ENCODE data around the gene FSCN2. TPM values are rescaled to one million over a fixed set of nuclear protein-coding genes. Genes with fewer than 3 reads are reported as not detected.

Gene FSCN2
- total RNA-seq, 1 experiment from 2014 or later = 0.31 TPM

DNA sequence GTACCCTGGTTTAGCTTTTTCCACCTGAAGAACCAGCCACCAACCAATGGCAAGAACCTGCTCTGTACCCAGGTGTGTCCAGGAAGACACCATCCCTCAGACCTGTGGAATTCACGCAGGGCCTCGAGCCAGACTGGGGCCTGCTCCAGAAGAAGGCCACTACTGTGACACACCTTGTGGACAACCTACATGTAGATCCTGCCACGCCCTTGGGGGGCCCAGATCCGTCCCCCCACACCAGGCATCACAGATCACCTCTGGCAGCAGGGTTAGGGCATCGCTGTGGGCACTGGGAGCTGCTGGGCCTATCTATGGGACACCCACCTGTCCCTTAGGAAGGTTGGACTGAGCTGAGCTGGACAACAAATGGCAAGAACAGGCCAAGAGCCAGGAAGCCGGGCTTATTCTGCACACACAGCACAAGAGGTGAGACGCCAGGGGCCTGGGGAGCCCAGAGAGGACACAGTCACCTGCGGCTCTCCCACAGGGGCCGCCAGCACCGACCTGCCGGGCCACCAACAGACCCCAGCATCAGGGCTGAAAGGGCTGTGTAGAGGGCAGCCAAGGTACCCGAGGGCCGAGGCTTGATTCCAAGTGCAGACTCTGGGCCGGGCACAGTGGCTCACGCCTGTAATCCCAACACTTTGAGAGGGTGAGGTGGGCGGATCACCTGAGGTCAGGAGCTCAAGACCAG lies 16.3 kb downstream of the FSCN2 start:
- no peak overlapping the region for H3K27ac Mint-ChIP-seq
- DNase-seq (ENCODE audit: low spot score) (no peak), ATAC-seq (no peak)
- H3K36me3 Mint-ChIP-seq = peaks cover 11% of the 10 kb centered on the region
- no peak overlapping the region for H3K4me3 Mint-ChIP-seq
- H3K4me1 Mint-ChIP-seq = no peaks in the 10 kb centered on the region
- no peaks in the 10 kb centered on the region for H3K27me3 Mint-ChIP-seq (ENCODE audit: low read depth)
- TF ChIP-seq PRRX2 (CRISPR knock-in tag; IDR thresholded peaks at IDR 0.05) = no peak
- no peaks in the 10 kb centered on the region for H3K9me3 Mint-ChIP-seq
- ChIA-PET CTCF (interaction anchor here (1.4 kb wide), 1 partner anchor 21 kb away, joined by 3 read pairs; no protein-coding TSS in a partner anchor), POLR2A (no interaction called here)

- ChIA-PET CTCF (no interaction called here), POLR2A (no interaction called here)
- TF ChIP-seq AFF4 (CRISPR knock-in tag; IDR thresholded peaks at IDR 0.05; ENCODE audit: borderline replicate concordance) (no peak), FOXK1 (CRISPR knock-in tag; IDR thresholded peaks at IDR 0.05) (no peak)
- Mint-ChIP-seq H3K9me3 (no peaks in the 10 kb centered on the region), H3K27ac (no peak overlapping the region), H3K4me1 (no peaks in the 10 kb centered on the region), H3K27me3 (ENCODE audit: low read depth) (no peaks in the 10 kb centered on the region), H3K4me3 (no peak overlapping the region), H3K36me3 (peaks cover 20% of the 10 kb centered on the region)
- DNase-seq (ENCODE audit: low spot score) (no peak), ATAC-seq (no peak)
Observed at GRCh38 chr17:81545160-81545949, 17.2 kb downstream of the FSCN2 start.

GRCh38 chr17:81546906-81547613 lies 18.9 kb downstream of the FSCN2 start:
- ATAC-seq (no peak), DNase-seq (ENCODE audit: low spot score) (no peak)
- TF ChIP-seq RORB (CRISPR knock-in tag; IDR thresholded peaks at IDR 0.05) (no peak), TP53 (CRISPR knock-in tag; IDR thresholded peaks at IDR 0.05) (no peak), ZNF416 (CRISPR knock-in tag; IDR thresholded peaks at IDR 0.05) (no peak), NFATC4 (CRISPR knock-in tag; IDR thresholded peaks at IDR 0.05) (no peak), AR (CRISPR knock-in tag; IDR thresholded peaks at IDR 0.05) (no peak), ESRRA (CRISPR knock-in tag; IDR thresholded peaks at IDR 0.05; ENCODE audit: borderline replicate concordance) (no peak), IRF2 (CRISPR knock-in tag; IDR thresholded peaks at IDR 0.05; ENCODE audit: borderline replicate concordance, low read depth) (no peak), ZNF219 (CRISPR knock-in tag; IDR thresholded peaks at IDR 0.05; ENCODE audit: borderline replicate concordance) (no peak), USF1 (CRISPR knock-in tag; IDR thresholded peaks at IDR 0.05) (no peak), CDX4 (CRISPR knock-in tag; IDR thresholded peaks at IDR 0.05; ENCODE audit: borderline replicate concordance) (no peak), MLX (CRISPR knock-in tag; IDR thresholded peaks at IDR 0.05) (no peak)
- TF ChIP-seq, protein P1, sequence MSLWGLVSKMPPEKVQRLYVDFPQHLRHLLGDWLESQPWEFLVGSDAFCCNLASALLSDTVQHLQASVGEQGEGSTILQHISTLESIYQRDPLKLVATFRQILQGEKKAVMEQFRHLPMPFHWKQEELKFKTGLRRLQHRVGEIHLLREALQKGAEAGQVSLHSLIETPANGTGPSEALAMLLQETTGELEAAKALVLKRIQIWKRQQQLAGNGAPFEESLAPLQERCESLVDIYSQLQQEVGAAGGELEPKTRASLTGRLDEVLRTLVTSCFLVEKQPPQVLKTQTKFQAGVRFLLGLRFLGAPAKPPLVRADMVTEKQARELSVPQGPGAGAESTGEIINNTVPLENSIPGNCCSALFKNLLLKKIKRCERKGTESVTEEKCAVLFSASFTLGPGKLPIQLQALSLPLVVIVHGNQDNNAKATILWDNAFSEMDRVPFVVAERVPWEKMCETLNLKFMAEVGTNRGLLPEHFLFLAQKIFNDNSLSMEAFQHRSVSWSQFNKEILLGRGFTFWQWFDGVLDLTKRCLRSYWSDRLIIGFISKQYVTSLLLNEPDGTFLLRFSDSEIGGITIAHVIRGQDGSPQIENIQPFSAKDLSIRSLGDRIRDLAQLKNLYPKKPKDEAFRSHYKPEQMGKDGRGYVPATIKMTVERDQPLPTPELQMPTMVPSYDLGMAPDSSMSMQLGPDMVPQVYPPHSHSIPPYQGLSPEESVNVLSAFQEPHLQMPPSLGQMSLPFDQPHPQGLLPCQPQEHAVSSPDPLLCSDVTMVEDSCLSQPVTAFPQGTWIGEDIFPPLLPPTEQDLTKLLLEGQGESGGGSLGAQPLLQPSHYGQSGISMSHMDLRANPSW (CRISPR knock-in tag; conservative IDR thresholded peaks at IDR 0.05; ENCODE audit: low read depth) = no peak
- H3K4me3 Mint-ChIP-seq = no peak overlapping the region
- no peaks in the 10 kb centered on the region for H3K9me3 Mint-ChIP-seq
- ChIA-PET POLR2A (no interaction called here), CTCF (interaction anchor here (0.7 kb wide), 1 partner anchor 108 kb away, joined by 3 read pairs; no protein-coding TSS in a partner anchor)
- H3K27ac Mint-ChIP-seq = no peak overlapping the region
- H3K36me3 Mint-ChIP-seq = peaks cover 23% of the 10 kb centered on the region
- H3K27me3 Mint-ChIP-seq (ENCODE audit: low read depth) = no peaks in the 10 kb centered on the region
- peaks cover 7% of the 10 kb centered on the region for H3K4me1 Mint-ChIP-seq
